GM19351 (cell line): ENCODE data around the gene THAP7.

Experiments
- ATAC-seq: cut with Tn5 transposase; IDR thresholded peaks from one replicate; pipeline ENCODE4 v1.9.1; 2021; ENCODE audit warnings: mild to moderate bottlenecking, moderate library complexity; ENCODE audit not compliant: unreplicated experiment

Gene THAP7

DNA sequence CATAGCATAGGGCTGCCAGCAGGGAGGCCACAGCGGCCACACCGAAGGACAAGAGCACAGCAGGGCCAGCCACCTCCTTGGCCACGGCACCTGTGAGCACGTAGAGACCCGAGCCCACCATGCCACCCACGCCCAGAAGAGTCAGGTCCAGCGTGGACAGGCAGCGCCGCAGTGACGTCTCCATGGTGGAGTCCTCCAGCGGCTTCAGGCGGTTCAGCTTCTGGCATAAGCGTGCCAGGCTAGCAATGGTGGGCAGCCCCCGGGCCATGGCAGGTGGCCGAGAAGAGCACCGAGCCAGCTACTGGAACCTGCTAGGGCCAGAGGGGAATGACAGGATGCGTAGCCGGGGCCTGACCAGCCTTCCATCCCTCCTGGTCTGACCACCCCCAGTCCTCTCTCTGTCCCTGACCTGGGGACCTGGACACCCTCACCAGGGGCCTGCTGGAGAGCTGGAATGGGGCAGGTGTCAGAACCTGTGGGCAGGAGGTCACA lies 29.7 kb upstream of the THAP7 start:
- no peak for ATAC-seq

DNA sequence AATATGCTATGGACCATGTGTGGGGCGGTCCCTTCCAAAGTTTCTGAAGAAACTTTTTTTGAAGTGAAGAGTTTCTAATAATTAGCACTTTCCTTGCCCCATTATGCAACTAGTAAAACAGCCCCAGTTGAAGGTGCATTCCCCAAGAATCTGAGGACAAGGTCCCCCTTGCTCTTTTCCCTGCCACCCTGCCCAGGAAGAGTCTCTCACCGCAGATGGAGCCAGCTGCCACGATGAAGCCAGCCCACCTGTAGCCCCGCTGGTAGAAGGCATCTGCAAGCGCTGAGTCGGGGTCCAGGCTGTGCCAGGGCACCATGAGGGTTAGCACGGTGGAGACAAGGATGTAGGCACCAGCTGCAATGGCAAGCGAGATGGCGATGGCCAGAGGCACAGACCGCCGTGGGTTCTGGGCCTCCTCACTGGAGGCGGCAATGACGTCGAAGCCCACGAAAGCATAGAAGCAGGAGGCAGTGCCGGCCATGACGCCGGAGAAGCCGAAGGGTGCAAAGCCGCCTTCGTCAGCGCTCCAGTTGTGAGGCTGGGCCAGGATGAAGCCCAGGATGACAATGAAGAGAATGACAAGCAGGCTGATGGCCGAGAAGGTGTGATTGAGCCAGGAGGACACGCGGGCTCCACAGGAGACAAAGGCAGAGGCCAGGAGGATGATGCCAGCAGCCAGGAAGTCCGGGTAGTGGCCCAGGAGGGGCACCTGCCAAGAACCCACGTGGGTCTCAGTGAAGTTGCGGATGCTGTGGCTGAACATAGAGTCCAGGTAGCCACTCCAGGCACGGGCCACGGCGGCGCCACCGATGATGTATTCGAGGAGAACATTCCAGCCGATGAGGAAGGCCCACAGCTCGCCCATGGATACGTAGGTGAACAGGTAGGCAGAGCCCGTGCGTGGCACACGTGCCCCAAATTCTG lies 29.0 kb upstream of the THAP7 start:
- no peak for ATAC-seq

DNA sequence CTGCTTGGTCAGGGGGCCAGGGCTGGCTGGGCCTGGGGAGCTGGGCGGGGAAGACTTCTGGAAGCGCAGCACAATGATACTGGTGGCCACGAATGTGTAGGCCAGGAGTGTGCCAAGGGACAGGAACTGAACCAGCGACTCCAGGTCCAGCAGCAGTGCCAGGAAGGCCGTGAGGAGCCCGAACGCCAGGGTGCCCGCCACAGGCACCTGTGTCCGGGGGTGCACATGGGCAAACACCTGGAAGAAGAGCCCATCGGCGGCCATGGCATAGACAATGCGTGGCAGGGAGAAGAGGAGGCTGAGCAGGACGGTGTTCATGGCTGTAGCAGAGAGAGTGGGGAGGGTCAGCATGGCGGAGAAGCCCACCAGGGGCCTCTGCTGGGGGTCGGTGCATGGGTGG lies 28.1 kb upstream of the THAP7 start:
- no peak for ATAC-seq

DNA sequence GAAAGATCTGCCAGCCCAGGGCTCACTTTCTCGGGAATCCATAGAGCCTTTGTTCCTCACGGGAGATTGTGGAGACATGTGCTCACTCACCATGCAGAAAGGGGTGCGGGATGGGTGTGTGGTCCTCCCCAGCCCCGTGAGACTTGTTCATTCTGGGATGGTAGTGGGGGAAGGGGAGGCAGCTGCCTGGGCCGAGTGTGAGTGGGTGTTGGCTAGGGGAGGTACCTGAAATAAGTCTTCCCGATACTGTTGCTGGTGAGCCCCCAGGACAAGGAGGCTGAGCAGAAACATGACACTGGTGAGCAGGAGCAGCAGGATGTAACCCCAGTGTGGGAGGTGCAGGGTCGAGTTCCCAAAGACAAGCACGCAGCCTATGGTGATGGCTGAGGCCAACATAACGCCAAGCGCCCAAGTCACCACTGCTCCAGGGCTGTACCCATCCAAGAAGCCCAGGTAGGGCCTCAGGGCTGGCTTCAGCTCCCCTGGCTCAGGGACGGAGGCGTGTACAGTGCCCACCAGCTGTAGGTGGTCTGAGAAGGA lies 27.6 kb upstream of the THAP7 start:
- ATAC-seq = no peak

DNA sequence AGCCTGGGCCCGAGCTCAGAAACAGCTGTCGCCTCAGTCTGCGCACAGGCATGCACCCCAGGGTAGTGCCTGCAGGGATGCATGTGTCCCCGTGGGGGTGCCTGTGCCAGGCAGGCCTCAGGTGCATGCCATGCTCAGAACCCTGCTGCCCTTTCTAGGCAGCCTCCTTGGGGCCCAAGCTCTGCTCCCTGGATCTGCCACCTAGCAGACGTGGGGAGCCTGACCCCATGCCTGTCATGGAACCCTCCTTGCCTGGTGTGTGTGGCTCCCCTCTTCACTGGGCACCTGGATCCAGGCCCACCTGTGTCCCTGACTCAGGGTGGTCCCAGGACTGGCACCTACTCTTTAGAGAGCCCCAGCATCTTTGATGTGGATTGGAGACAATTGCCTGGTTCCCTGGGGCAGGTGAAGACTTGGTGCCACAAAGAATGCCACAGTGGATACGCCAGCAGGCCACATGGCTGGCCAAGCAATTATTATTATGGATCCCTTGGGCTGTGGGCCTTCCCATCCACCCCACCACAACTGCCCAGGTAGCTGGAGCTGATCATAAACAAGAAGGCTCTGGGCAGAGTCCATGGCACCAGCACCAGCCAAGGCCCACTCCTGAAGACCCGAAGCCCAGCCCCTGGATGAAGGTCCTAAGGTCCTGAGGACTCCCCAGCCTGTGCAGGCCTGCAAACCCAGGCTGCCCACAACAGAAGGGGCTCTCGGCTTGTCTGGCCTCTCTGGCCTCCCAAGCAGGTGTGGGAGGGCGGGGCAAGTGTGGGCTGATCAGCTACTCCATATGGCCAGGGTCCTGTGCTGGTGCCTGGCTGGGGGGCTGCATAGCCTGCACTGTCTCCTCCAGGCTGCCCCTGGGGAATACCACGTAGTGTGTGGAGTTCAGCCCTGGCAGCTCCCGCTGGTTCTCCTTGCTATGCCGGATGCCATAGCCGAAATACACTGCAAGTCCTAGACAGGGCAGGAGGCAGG lies 26.6 kb upstream of the THAP7 start:
- ATAC-seq = no peak

DNA sequence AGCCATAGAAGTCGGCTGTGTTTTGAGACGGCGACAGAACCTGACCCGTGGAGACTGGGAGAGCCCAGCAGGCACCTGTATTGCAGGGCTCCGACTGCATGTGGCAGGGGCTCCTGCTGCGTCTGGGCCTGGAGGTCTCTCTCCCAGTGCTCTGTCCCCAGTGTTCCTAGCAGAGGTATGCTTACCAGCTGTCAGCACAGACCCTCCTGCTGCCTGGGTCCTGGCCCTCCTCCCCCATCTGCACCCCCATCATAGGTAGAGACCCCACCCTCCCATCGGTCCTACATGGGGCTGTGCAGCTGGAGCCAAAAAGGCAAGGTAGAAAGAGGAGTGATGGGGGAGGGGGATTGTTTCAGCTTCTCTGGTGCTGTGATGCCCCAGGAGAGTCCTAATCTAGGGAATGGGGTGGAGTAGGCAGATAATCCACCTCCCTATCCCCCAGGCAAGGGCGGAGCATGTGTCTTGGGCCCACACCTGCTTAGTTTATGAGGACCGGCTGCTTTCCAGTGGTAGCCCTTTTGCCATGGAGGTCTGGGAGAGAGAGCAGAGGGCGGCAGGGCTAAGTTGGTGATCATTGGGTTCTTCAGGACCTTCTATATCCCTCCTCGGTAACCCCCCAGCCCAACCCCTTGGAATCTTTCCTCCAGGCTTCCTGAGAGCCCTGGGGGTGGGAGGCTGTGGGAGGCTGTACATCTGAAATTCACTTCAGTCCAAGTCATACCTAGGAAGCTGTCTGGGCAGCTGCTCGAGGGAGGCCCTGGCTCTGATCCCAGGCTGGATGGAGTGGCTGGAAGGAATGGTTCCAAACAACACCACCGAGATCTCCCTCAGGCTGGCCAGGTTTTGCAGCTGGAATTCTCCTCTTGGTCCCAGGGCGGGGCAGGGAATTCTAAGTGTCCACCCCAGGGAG lies 25.1 kb upstream of the THAP7 start:
- ATAC-seq = no peak

DNA sequence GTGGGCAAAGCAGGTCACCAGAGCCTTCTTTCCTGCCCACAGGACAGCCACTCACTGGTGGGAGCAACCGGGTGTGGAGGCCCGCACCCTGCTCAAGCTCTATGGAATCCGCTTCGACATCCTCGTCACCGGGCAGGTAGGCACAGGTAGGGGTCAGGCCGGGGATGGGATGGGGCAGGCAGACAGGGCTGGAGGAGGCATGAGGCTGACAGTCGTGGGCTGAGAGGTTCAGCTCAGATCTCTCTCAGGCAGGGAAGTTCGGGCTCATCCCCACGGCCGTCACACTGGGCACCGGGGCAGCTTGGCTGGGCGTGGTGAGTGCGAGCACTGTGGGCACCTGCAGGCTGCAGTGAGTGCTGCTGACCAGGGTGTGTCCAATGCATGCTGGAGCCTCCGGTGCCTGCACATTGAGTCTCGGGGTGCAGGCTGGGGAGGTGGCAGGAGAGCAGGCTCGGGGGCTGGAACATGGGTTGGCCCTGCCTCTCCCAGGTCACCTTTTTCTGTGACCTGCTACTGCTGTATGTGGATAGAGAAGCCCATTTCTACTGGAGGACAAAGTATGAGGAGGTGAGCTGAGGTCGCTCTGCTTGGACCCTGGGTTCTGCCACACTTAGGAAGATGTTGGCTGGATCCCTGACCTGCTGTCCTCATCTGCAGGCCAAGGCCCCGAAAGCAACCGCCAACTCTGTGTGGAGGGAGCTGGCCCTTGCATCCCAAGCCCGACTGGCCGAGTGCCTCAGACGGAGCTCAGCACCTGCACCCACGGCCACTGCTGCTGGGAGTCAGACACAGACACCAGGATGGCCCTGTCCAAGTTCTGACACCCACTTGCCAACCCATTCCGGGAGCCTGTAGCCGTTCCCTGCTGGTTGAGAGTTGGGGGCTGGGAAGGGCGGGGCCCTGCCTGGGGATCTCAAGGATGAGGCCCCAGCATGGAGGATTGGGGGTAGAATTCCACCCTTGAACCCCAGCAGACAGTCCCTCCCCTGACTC lies 24.1 kb upstream of the THAP7 start:
- ATAC-seq = no peak

DNA sequence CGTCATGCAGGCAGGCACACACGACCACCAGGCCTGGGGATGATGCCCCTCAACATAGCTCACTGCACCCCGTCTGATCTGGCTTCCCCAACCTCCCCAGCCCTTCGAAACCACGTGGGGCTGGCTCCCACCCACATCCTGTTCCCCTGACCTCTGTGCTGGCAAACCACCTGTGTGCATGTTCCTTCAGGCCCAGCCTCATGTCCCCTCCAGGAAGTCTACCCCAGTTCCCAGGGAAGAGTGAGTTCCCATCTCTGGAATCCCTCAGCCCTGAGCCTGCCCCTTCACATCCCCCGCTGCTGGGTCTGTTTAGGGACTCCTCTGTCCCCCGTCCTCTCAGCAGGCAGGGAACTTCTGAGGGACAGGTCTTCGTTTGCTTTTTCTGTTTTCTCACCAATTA lies 23.3 kb upstream of the THAP7 start:
- no peak for ATAC-seq

DNA sequence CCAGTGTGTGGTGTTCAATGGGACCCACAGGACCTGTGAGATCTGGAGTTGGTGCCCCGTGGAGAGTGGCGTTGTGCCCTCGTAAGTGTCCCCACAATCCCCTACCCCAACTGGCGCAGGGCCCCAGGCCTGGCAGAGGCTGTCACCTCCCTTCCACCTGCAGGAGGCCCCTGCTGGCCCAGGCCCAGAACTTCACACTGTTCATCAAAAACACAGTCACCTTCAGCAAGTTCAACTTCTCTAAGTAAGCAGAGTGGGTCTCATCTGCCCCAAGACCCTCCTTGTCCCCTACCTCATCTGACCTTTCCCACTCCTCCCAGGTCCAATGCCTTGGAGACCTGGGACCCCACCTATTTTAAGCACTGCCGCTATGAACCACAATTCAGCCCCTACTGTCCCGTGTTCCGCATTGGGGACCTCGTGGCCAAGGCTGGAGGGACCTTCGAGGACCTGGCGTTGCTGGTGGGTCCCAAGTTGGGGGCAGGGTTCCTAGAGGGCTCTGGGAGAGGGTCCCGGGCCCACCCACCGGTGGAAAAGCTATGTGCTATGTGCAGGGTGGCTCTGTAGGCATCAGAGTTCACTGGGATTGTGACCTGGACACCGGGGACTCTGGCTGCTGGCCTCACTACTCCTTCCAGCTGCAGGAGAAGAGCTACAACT lies 21.2 kb upstream of the THAP7 start:
- no peak for ATAC-seq

DNA sequence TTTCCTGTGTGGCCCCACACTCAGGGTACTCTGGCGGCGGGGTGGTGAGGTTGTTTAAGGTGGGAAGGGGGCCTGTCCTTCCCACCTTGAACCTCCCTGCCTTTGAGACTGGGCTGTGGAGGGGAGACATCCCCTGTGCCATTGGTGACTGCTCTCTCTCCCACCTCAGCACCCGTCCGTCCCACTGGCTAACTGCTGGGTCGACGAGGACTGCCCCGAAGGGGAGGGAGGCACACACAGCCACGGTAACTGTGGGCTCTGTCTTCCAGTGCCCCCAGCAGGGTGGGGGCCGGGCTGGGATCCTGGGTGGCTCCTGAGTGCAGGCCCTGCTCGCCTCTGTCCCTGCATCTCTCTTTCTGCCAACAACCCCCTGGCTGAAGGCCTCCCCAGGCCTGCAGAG lies 20.6 kb upstream of the THAP7 start:
- no peak for ATAC-seq

DNA sequence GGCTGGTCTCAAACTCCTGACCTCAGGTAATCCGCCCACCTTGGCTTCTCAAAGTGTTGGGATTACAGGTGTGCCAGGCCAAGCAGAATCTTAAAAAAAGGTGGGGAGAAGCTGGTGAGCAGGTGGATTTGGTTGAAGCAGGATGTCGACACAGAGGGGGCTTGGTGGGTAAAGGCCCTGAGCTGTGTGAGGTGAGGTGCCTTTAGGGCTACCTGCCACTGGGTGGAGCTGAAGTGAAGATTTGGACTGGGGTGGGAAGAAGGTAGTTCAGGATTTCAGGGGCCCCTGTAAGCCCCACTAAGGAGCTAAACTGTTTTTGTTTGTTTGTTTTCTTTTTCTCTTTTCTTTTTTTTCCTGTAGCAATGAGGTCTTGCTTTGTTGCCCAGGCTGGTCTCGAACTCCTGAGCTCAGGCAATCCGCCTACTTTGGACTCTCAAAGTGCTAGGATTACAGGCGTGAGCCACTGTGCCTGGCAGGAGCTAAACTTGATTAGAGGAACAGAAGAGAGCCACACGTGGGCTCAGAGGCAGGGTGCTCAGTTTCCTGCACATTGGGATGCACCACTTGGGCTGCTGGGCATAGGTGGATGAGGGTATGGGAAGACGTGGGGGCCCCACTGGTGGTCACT lies 19.0 kb upstream of the THAP7 start:
- ATAC-seq = no peak

DNA sequence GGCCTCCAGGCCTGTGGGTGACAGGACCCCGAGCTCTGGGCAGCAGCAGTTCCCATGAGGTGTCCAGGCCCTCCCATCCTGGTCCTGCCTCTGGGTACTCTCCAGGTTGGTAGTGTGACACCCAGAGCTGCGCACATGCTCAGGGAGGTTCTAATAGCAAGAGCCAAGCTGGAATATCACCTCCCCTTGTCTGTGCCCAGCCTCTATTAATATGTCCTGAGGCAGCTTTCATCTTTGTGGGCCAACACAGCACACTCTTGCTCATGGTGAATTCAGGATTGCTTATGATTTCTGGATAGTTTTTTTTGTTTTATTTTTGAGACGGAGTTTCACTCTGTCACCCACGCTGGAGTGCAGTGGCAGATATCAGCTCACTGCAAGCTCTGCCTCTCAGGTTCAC lies 16.4 kb upstream of the THAP7 start:
- ATAC-seq = no peak

DNA sequence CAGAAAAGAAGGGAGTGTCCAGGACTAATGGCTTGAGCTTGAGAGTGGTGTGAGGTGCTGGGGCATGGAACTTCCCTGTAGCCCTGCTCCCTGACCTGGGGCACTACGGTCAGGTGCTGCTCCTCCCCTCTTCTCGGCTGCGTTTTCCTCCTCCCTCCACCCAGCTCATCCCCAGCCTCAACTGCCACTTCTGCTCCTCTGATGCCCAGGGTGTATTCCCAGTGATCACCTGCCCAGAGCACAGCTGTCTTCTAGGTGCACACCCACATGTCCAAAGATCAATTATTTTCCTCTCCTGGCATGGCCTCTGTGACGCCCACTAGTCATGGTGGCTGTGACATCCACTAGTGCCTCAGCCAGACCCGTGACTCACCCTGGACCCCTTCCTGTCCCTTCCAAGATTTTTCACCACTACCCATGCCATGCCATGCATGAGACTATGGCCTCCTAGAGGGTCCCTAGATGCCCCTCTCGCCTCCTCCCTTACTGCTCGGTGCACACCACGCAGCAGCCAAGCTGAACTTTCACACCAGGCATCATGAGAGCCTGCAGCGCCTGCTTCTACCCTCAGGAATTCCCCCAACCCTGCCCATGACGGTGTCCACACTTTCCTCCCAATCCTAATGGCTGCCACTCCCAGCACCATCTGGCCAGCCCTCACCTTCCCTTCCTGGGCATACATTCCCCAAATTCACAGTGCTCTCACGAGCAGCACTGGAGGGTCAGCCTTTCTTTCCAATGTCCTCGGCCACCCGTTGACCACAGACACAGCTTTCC lies 14.9 kb upstream of the THAP7 start:
- ATAC-seq = no peak

DNA sequence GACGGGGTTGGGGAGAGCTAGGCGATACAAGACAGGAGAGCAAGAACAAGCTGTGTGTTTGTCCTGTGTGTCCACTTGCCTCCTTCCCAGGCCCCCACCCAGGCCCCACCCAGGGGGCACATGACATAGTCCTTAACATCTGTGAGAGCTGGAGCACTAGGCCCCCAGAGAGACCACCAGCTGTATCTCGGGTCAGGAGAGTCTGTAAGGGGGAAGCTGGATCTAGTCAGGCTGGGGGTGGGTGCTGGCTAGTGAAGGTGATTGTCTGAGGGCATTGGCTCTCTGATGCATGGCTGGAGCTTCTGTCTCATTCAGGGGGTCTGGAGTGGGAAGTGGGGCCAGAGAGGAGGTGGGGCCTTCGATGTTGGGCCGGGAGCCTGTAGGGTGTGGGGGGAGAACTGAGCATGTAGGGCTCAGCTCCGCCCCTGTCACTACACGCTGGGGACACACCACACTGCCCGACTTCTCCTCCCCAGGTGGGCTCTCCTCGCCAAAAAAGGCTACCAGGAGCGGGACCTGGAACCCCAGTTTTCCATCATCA lies 13.6 kb upstream of the THAP7 start:
- no peak for ATAC-seq

DNA sequence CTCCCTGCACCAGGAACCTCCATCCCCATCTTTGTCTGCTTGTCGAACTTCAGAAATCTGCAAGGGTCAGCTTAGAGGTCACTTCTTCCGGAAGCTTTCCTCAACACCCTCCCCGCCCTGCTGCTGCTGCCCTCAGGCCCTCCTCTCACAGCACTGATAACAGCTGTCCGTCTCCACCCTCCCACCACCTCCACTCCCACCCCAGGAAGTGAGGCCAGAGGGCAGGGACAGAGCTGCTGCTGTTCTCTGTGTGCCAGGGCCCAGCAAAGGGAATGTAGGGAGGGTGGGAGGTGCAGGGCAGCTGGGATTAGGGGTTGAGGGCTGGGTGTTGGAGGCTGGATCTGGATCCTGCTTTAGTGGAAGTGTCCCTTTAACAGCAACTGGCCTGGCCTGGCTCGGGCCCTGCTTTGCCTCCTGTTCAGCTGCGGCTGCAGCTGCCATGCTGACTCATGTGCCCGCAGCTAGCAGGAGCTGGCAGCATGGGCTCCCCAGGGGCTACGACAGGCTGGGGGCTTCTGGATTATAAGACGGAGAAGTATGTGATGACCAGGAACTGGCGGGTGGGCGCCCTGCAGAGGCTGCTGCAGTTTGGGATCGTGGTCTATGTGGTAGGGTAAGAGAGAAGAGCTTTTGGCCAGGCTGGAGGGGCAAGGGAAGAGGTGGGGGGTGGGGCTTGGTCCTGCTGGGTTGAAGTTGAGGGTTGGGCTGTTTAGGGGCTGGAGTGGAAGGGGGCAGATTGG lies 13.0 kb upstream of the THAP7 start, which contains the start of gene P2RX6:
Gene P2RX6, plus strand, starts transcription at position 440 of the 740 bp plus-strand sequence. Its CDS starts 10 bp downstream, at position 450.
- ATAC-seq = no peak

DNA sequence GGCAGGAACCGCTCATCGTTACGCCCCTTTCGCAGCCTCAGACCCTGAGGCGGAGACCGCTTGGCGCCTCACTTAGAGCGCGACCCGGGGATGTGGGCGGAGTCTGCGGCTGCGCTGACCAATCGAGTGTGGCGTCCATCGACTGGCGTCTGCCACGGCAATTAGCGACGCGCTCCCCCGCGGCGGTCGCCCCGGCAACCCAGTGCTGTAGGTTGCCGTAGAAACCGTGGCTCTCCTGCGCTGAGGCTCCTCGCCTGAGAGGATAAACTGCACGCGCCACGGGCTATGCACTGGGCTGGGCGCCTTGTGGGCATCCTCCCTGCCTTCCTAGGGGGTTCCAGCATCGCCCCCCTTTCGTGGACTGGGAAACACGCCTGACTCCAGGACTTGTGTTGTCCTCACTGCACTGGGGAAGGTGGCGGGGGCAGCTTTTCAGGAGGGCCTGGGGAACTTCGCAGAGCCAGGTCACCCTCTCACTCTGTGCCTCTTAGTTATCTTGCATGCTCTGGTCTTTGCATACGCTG lies 12.3 kb upstream of the THAP7 start:
- peak; percentile 93 for ATAC-seq
